ENCODE data around the gene MSRB1.

The MSRB1 gene

GRCh38 chr16:1976216-1976520, 33.2 kb upstream of the MSRB1 start:
- DNase-seq (ENCODE audit: extremely low read depth, insufficient read length), result no peak
- no peak for TF ChIP-seq CTCF (IDR thresholded peaks at IDR 0.05; ENCODE audit: insufficient read depth, low read length, poor library complexity, severe bottlenecking)
- H3K36me3 ChIP-seq (ENCODE audit: control insufficient read depth, insufficient read depth, low read length), result peaks cover 36% of the 10 kb centered on the region
- H3K27me3 ChIP-seq (replicated peaks; ENCODE audit: control insufficient read depth, insufficient read depth, low read length), result no peaks in the 10 kb centered on the region; the same call in 1 of the 2 replicates
- H3K4me3 ChIP-seq (replicated peaks; ENCODE audit: low read depth, low read length), result no peak overlapping the region

GRCh38 chr16:1975432-1976215, 32.6 kb upstream of the MSRB1 start:
- Histone ChIP-seq H3K4me3 (replicated peaks; ENCODE audit: low read depth, low read length) (no peak overlapping the region), H3K27me3 (replicated peaks; ENCODE audit: control insufficient read depth, insufficient read depth, low read length) (no peaks in the 10 kb centered on the region; the same call in 1 of the 2 replicates), H3K36me3 (ENCODE audit: control insufficient read depth, insufficient read depth, low read length) (peaks cover 36% of the 10 kb centered on the region)
- TF ChIP-seq CTCF (IDR thresholded peaks at IDR 0.05; ENCODE audit: insufficient read depth, low read length, poor library complexity, severe bottlenecking), result no peak
- DNase-seq (ENCODE audit: extremely low read depth, insufficient read length), result no peak

- TF ChIP-seq CTCF (IDR thresholded peaks at IDR 0.05; ENCODE audit: insufficient read depth, low read length, poor library complexity, severe bottlenecking), result no peak
- Histone ChIP-seq H3K27me3 (replicated peaks; ENCODE audit: control insufficient read depth, insufficient read depth, low read length) (no peaks in the 10 kb centered on the region), H3K4me3 (replicated peaks; ENCODE audit: low read depth, low read length) (no peak overlapping the region), H3K36me3 (ENCODE audit: control insufficient read depth, insufficient read depth, low read length) (peaks cover 36% of the 10 kb centered on the region)
- DNase-seq (ENCODE audit: extremely low read depth, insufficient read length), result peak; percentile 4
Measured at GRCh38 chr16:1974157-1975070, 31.4 kb upstream of the MSRB1 start.

- no peak for DNase-seq (ENCODE audit: extremely low read depth, insufficient read length)
- peaks cover 36% of the 10 kb centered on the region for H3K36me3 ChIP-seq (ENCODE audit: control insufficient read depth, insufficient read depth, low read length)
- no peak for TF ChIP-seq CTCF (IDR thresholded peaks at IDR 0.05; ENCODE audit: insufficient read depth, low read length, poor library complexity, severe bottlenecking)
- H3K4me3 ChIP-seq (replicated peaks; ENCODE audit: low read depth, low read length), result no peak overlapping the region
- H3K27me3 ChIP-seq (replicated peaks; ENCODE audit: control insufficient read depth, insufficient read depth, low read length), result no peaks in the 10 kb centered on the region
Measured at GRCh38 chr16:1973461-1974156, 30.6 kb upstream of the MSRB1 start.

GRCh38 chr16:1972490-1972877, 29.5 kb upstream of the MSRB1 start:
- H3K27me3 ChIP-seq (replicated peaks; ENCODE audit: control insufficient read depth, insufficient read depth, low read length), result no peaks in the 10 kb centered on the region
- no peak for DNase-seq (ENCODE audit: extremely low read depth, insufficient read length)
- TF ChIP-seq CTCF (IDR thresholded peaks at IDR 0.05; ENCODE audit: insufficient read depth, low read length, poor library complexity, severe bottlenecking), result no peak
- H3K36me3 ChIP-seq (ENCODE audit: control insufficient read depth, insufficient read depth, low read length), result peaks cover 28% of the 10 kb centered on the region
- peak overlapping the region; percentile 93 for H3K4me3 ChIP-seq (replicated peaks; ENCODE audit: low read depth, low read length)
